Ovary (tissue), 9 donors: ENCODE measurements around the gene FARSB. TPM values are rescaled to one million over a fixed set of nuclear protein-coding genes. Genes with fewer than 3 reads are reported as not detected.

Source experiments
- DNase-seq, 5 donors: peaks; one replicate each; pipeline ENCODE4 v3.0.0-alpha.2; 2019 to 2020
- H3K27ac ChIP-seq, 2 donors: fragments of 200-600 bp; one replicate each; pipeline versions ENCODE4 v1.5.1 to v1.8.0; 2019 to 2022
- H3K27me3 ChIP-seq: fragments of 200-600 bp; one replicate; pipeline ENCODE4 v1.8.0; 2022
- H3K36me3 ChIP-seq: fragments of 200-600 bp; sonication (generic); one replicate; pipeline ENCODE4 v1.5.1; 2019
- H3K4me1 ChIP-seq: one replicate; pipeline ENCODE4 v1.8.1; 2013; ENCODE audit warnings: mild to moderate bottlenecking, moderate library complexity; ENCODE audit not compliant: insufficient read depth
- H3K4me3 ChIP-seq: fragments of 200-600 bp; sonication (generic); one replicate; pipeline ENCODE4 v1.5.1; 2017
- H3K9me3 ChIP-seq, 2 donors: fragments of 200-600 bp in 1 of 2; sonication (generic) in 1 of 2; one replicate each; pipeline versions ENCODE4 v1.5.1 to v1.8.1; 2013 to 2019; ENCODE audit warnings: mild to moderate bottlenecking in 1 of 2, moderate library complexity in 1 of 2
- EP300 ChIP-seq: sonication (generic); formaldehyde crosslinking; IDR thresholded peaks from one replicate; pipeline ENCODE4 v1.6.1; 2017; ENCODE audit warnings: antibody characterized with exemption
- POLR2A ChIP-seq: fragments of 450-650 bp; IDR thresholded peaks from one replicate; pipeline ENCODE4 v1.6.1; 2017; ENCODE audit warnings: antibody characterized with exemption, mild to moderate bottlenecking, moderate library complexity
- WGBS, 3 donors: extraction: QIAGEN DNeasy Blood & Tissue Kit in 1 of 3; methylation state at CpG; one replicate each; pipeline versions ENCODE4 v1.1.5 to v1.1.7; 2013 to 2017; 5-methylcytosine and 5-hydroxymethylcytosine counted together
- intact Hi-C, 4 donors: fragments of 100-400 bp; cut with DNase I; formaldehyde crosslinking; loops; one replicate each; pipeline versions ENCODE4 v1.11.0 to v1.15.1; 2022 to 2023
- polyA plus RNA-seq, 2 donors: library from polyadenylated mRNA; stranded (reverse); fragments of 200-250 nt in 1 of 2; fragments of 350-450 nt in 1 of 2; fragmentation: Illumina TruSeq in 1 of 2; extraction: RNeasy Lipid Tissue Mini Kit (QIAGEN cat#74804) in 1 of 2; gene quantifications; one replicate each; pipeline ENCODE4 v1.2.3, GENCODE V29; 2013 to 2014
- total RNA-seq, 7 donors: library from RNA; depleted of rRNA in 2 of 7; stranded (reverse); fragments of >200 nt in 2 of 7; fragmentation: NEBNext Ultra II Directional in 3 of 7; extraction: Animal tissue kit (Norgen Biotek cat#: 25700) in 3 of 7; gene quantifications; one replicate each; pipeline versions ENCODE4 v1.1.0 to v1.2.4, GENCODE V29; 2016 to 2023
- TF ChIP-seq, protein P1 (sequence below), 3 donors: fragments of 450-650 bp in 2 of 3; fragments of 200-600 bp in 1 of 3; IDR thresholded peaks; one replicate each; pipeline versions ENCODE4 v1.5.1 to v1.8.0; 2016 to 2022; ENCODE audit warnings: antibody characterized with exemption in 3 of 3, mild to moderate bottlenecking in 1 of 3
- donor health status: DM: no; HTN: no; CAD: no; lungs with moderate emphysema.
- donor health status: DM: no; HTN: no; CAD: no.
- donor health status: Bipolar disorder and iron deficiency.
- donor health status: DM: yes; HTN: yes; CAD: no.
- donor health status: DM: no; HTN: no; CAD: no.
- donor health status: DM: yes; HTN: yes; CAD: no.

Gene FARSB
- total and polyA plus RNA-seq, 9 donors, result 10.3 to 32.0 (median 21.0) TPM

DNA sequence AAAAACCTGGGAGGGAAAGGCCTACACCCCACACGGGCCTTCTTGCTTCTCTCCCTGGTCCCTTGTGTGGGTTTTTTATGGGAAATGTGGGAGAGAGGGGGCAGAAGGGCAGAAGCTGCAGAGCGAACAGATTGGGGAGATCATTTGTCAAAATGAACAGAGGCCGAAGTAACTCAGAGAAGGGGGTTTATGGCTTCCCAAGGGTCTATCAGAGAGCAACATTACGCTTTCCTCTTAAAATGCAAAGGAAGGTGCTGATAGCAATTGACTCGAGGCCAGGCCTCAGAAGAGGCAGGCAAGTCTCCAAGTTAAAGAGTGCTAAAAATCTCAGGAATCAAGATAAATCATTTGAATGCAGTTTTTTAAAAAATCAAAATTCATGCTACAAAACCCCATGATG is 130.1 kb downstream of the FARSB start:
- no peaks in the 10 kb centered on the region for H3K27me3 ChIP-seq
- no peaks in the 10 kb centered on the region for H3K36me3 ChIP-seq
- no peak overlapping the region for H3K27ac ChIP-seq
- H3K4me3 ChIP-seq, result no peak overlapping the region
- TF ChIP-seq EP300 (no peak), POLR2A (no peak)
- TF ChIP-seq, protein P1, sequence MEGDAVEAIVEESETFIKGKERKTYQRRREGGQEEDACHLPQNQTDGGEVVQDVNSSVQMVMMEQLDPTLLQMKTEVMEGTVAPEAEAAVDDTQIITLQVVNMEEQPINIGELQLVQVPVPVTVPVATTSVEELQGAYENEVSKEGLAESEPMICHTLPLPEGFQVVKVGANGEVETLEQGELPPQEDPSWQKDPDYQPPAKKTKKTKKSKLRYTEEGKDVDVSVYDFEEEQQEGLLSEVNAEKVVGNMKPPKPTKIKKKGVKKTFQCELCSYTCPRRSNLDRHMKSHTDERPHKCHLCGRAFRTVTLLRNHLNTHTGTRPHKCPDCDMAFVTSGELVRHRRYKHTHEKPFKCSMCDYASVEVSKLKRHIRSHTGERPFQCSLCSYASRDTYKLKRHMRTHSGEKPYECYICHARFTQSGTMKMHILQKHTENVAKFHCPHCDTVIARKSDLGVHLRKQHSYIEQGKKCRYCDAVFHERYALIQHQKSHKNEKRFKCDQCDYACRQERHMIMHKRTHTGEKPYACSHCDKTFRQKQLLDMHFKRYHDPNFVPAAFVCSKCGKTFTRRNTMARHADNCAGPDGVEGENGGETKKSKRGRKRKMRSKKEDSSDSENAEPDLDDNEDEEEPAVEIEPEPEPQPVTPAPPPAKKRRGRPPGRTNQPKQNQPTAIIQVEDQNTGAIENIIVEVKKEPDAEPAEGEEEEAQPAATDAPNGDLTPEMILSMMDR (IDR thresholded peaks at IDR 0.05), result no peak
- no peaks in the 10 kb centered on the region for H3K9me3 ChIP-seq
- WGBS, 3 donors, result 55 to 70% (median 69%) methylated on average over 5 of the region's 5 CpGs
- no peaks in the 10 kb centered on the region for H3K4me1 ChIP-seq
- intact Hi-C loops, result no loop called here
- no peak for DNase-seq

DNA sequence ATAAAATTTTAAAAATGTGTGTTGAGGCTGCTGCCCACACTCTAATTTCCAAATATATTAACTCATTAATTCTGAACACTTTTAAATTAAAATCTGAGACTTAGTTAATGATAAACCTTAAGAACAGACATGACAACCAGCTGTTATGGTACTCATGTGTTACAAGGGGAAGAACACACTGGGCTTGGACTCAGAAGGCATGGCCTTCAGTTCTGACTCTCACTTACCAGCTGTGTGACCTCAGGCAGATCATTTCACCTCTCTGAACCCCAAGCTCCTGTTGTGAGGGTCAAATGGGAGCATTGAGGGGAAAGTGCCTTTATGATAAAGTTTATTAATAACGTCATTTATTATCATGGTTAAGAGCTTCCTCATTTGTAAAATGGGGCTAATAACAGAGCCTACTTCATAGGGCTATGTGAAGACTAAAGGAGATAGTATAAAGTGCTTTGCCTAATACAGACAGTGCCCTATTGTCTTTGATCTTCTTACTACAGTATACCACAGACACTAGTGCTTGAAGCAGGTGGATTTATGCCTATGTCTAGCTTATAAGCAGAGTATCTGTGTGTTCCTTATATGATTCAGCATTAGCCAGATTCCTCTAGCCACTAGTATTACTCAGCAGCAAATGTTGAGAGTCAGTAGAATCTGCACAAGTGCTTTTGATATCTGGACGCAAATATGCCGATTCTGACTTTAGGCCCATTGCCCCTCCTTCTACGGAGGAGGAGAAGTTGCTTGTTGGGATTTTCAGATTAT is 131.9 kb downstream of the FARSB start:
- intact Hi-C loops, result no loop called here
- DNase-seq, result no peak
- Histone ChIP-seq H3K27me3 (no peaks in the 10 kb centered on the region), H3K4me3 (no peak overlapping the region), H3K9me3 (no peaks in the 10 kb centered on the region), H3K4me1 (no peaks in the 10 kb centered on the region), H3K27ac (no peak overlapping the region), H3K36me3 (no peaks in the 10 kb centered on the region)
- WGBS, 3 donors, result 62 to 66% (median 62%) methylated on average over 4 of the region's 4 CpGs
- TF ChIP-seq EP300 (no peak), POLR2A (no peak)
- TF ChIP-seq, protein P1 (IDR thresholded peaks at IDR 0.05), result no peak

- H3K4me1 ChIP-seq, result no peaks in the 10 kb centered on the region
- intact Hi-C loops, result no loop called here
- H3K27me3 ChIP-seq, result no peaks in the 10 kb centered on the region
- H3K36me3 ChIP-seq, result no peaks in the 10 kb centered on the region
- DNase-seq, result no peak
- TF ChIP-seq EP300 (no peak), POLR2A (no peak)
- TF ChIP-seq, protein P1 (IDR thresholded peaks at IDR 0.05), result no peak
- 0 to 96% (median 50%) methylated on average over 1 of the region's 1 CpG for whole genome bisulfite sequencing, 3 donors
- no peak overlapping the region for H3K4me3 ChIP-seq
- H3K9me3 ChIP-seq, result no peaks in the 10 kb centered on the region
- H3K27ac ChIP-seq, result no peak overlapping the region
Measured at GRCh38 chr2:222522082-222522481, 133.8 kb downstream of the FARSB start.

DNA sequence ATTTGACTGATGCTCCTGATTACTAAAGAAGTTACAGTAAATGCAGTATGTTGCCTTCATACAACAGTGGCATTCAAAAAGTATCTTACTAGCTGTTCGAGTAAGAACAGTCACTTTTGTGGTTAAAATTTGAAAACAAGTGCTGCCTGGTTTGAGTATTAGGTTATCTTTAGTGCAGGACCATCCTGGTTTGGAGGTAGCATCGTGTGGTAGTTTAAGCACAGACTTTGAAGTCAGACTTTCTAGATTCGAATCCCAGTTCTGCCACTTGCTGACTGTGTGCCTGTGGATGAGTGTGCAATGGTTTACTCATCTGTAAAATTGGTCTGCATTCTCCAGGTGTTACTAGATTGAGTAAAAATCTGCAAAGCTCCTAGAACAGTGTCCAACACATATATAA is 134.8 kb downstream of the FARSB start:
- no peak for TF ChIP-seq POLR2A
- H3K9me3 ChIP-seq, result no peaks in the 10 kb centered on the region
- H3K27me3 ChIP-seq, result no peaks in the 10 kb centered on the region
- no peaks in the 10 kb centered on the region for H3K4me1 ChIP-seq
- no peaks in the 10 kb centered on the region for H3K36me3 ChIP-seq
- H3K27ac ChIP-seq, result no peak overlapping the region
- H3K4me3 ChIP-seq, result no peak overlapping the region
- no peak for DNase-seq
- WGBS, 3 donors, result 81 to 84% (median 83%) methylated on average over 3 of the region's 3 CpGs
- intact Hi-C loops, result no loop called here

Other genes with a start within 250 kb of the FARSB start
- 10 to 100 TPM in 1 of 7 donors, 1 to 10 TPM in 4, under 1 TPM in 1, not detected in 1; 0.43 to 18.5 (median 1.9) TPM for gene SGPP2, start 231.5 kb downstream of the FARSB start, total RNA-seq
- gene SGPP2, start 231.5 kb downstream of the FARSB start, polyA plus RNA-seq, result 10 to 100 TPM in 1 of 2 donors, under 1 TPM in 1; 0.22 to 12.5 TPM
- not detected for gene MOGAT1, start 15.6 kb upstream of the FARSB start, total RNA-seq
- gene MOGAT1, start 15.6 kb upstream of the FARSB start, polyA plus RNA-seq, result not detected
- 10 to 100 TPM; 37.0 to 85.1 (median 50.0) TPM for gene ACSL3, start 204.9 kb upstream of the FARSB start, total RNA-seq
- gene ACSL3, start 204.9 kb upstream of the FARSB start, polyA plus RNA-seq, result 10 to 100 TPM; 14.0 to 30.5 TPM